Keratinocyte (primary cell): ENCODE data around the gene GALNT8. TPM values are rescaled to one million over a fixed set of nuclear protein-coding genes. Genes with fewer than 3 reads are reported as not detected.

Source experiments
- DNase-seq: peaks from one replicate; pipeline ENCODE4 v3.0.0-alpha.2; 2011; ENCODE audit warnings: low read depth, missing footprints, low spot score
- FAIRE-seq: peaks from 2 replicates; lab custom pipeline; 2011; peaks lifted over from hg19 to GRCh38; lab: Jason Lieb, UNC
- H2AFZ ChIP-seq: 2 replicates; pipeline ENCODE4 v1.6.0; 2012; ENCODE audit warnings: low read length, control low read depth, inconsistent platforms; ENCODE audit not compliant: control insufficient read depth
- H3K27ac ChIP-seq: 2 replicates; pipeline ENCODE4 v1.5.1; 2011; ENCODE audit warnings: low read length; ENCODE audit not compliant: control insufficient read depth, insufficient read depth
- H3K27me3 ChIP-seq: 3 replicates; pipeline ENCODE4 v1.6.0; 2011; ENCODE audit warnings: low read length; ENCODE audit not compliant: control insufficient read depth, insufficient read depth; ENCODE audit errors: extremely low read depth
- H3K36me3 ChIP-seq, 2 experiments: 2 replicates in 1 of 2; 3 replicates in 1 of 2; pipeline ENCODE4 v1.5.1; 2011; ENCODE audit warnings: low read length in 2 of 2, mild to moderate bottlenecking in 1 of 2; ENCODE audit not compliant: control insufficient read depth in 2 of 2, insufficient read depth in 2 of 2; ENCODE audit errors: extremely low read depth in 1 of 2
- H3K4me1 ChIP-seq: 3 replicates; pipeline ENCODE4 v1.5.1; 2011; ENCODE audit warnings: low read length; ENCODE audit not compliant: control insufficient read depth, insufficient read depth; ENCODE audit errors: extremely low read depth
- H3K4me2 ChIP-seq: 3 replicates; pipeline ENCODE4 v1.6.0; 2011; ENCODE audit warnings: low read depth, low read length; ENCODE audit not compliant: control insufficient read depth, insufficient read depth; ENCODE audit errors: extremely low read depth
- H3K4me3 ChIP-seq, 3 experiments: fragments of 200-600 bp in 1 of 3; sonication (generic) in 1 of 3; 2 replicates in 2 of 3; 3 replicates in 1 of 3; pipeline ENCODE4 v1.5.1; 2011 to 2016; ENCODE audit warnings: low read length in 3 of 3, mild to moderate bottlenecking in 3 of 3, control low read depth in 2 of 3, inconsistent platforms in 1 of 3, low read depth in 1 of 3, mixed read lengths in 1 of 3, mixed run types in 1 of 3, moderate library complexity in 1 of 3; ENCODE audit not compliant: control insufficient read depth in 2 of 3, insufficient read depth in 2 of 3; ENCODE audit errors: extremely low read depth in 1 of 3
- H3K79me2 ChIP-seq: 2 replicates; pipeline ENCODE4 v1.6.0; 2012; ENCODE audit warnings: low read length; ENCODE audit not compliant: control insufficient read depth, insufficient read depth
- H3K9ac ChIP-seq: 3 replicates; pipeline ENCODE4 v1.6.0; 2011; ENCODE audit warnings: low read length; ENCODE audit not compliant: control insufficient read depth, insufficient read depth; ENCODE audit errors: extremely low read depth
- H3K9me1 ChIP-seq: 3 replicates; pipeline ENCODE4 v1.6.0; 2011; ENCODE audit warnings: low read length; ENCODE audit not compliant: control insufficient read depth, insufficient read depth; ENCODE audit errors: extremely low read depth
- H3K9me3 ChIP-seq: 2 replicates; pipeline ENCODE4 v1.5.1; 2012; ENCODE audit warnings: low read depth, low read length; ENCODE audit not compliant: control insufficient read depth
- H4K20me1 ChIP-seq: 3 replicates; pipeline ENCODE4 v1.6.0; 2011; ENCODE audit warnings: low read length; ENCODE audit not compliant: control insufficient read depth, insufficient read depth; ENCODE audit errors: extremely low read depth
- CTCF ChIP-seq, 3 experiments: IDR thresholded peaks in 1 of 3; conservative IDR thresholded peaks in 1 of 3; optimal IDR thresholded peaks in 1 of 3; 2 replicates in 2 of 3; 3 replicates in 1 of 3; pipeline versions ENCODE3 to v1.5.1; 2011; ENCODE audit warnings: low read length in 3 of 3, mild to moderate bottlenecking in 3 of 3, moderate library complexity in 2 of 3, control low read depth in 1 of 3, inconsistent platforms in 1 of 3; ENCODE audit not compliant: insufficient read depth in 2 of 3; ENCODE audit errors: extremely low read depth in 1 of 3
- EZH2 ChIP-seq: IDR thresholded peaks from one replicate; pipeline ENCODE4 v1.6.1; 2012; ENCODE audit warnings: inconsistent platforms, mild to moderate bottlenecking, low read length, moderate library complexity
- dilution Hi-C: fragments of 300-500 bp; cut with MboI; formaldehyde crosslinking; loops from one replicate; pipeline ENCODE4 v1.7.0; 2020; ENCODE audit warnings: low sequenced_read_pairs; ENCODE audit not compliant: extremely low pct_ligation_motif_present
- polyA plus RNA-seq, 5 experiments: library from polyadenylated mRNA; depleted of rRNA in 3 of 5; stranded (reverse) in 3 of 5; stranded (forward) in 1 of 5; unstranded in 1 of 5; fragments of >200 nt; gene quantifications; 1 replicate in 1 of 5; 2 replicates in 3 of 5; 3 replicates in 1 of 5; pipeline versions ENCODE4 v1.2.1 to v1.2.3, GENCODE V29; 2011 to 2012; ENCODE audit warnings: missing spikeins in 2 of 5, low read depth in 1 of 5, low replicate concordance in 1 of 5

Gene GALNT8
- polyA plus RNA-seq, 1 donor (not counting 4 experiments of a cell fraction or from before 2014, with no cell fraction given): 0.10 TPM

- H2AFZ ChIP-seq: no peak overlapping the region
- H3K9ac ChIP-seq: no peak overlapping the region
- no peaks in the 10 kb centered on the region for H3K4me1 ChIP-seq
- H4K20me1 ChIP-seq: no peaks in the 10 kb centered on the region
- no peak for TF ChIP-seq CTCF (optimal IDR thresholded peaks at IDR 0.05 in 1 of 3, IDR thresholded peaks at IDR 0.05 in 1 of 3, conservative IDR thresholded peaks at IDR 0.05 in 1 of 3; ENCODE audit: extremely low read depth in 1 of 3, insufficient read depth in 2 of 3, low read length in 3 of 3)
- TF ChIP-seq EZH2: no peak
- FAIRE-seq (no peak), DNase-seq (no peak)
- no peaks in the 10 kb centered on the region for H3K27me3 ChIP-seq
- H3K79me2 ChIP-seq: no peaks in the 10 kb centered on the region
- H3K4me3 ChIP-seq: no peak overlapping the region
- no peak overlapping the region for H3K27ac ChIP-seq
- H3K36me3 ChIP-seq: no peaks in the 10 kb centered on the region
- no peak overlapping the region for H3K4me2 ChIP-seq
- dilution Hi-C loops: no loop called here
- H3K9me3 ChIP-seq: no peaks in the 10 kb centered on the region
- H3K9me1 ChIP-seq: no peaks in the 10 kb centered on the region
Measured at GRCh38 chr12:4786795-4787194, 66.6 kb downstream of the GALNT8 start.

- Histone ChIP-seq H3K4me3 (no peak overlapping the region), H3K9me1 (no peaks in the 10 kb centered on the region), H3K4me1 (no peaks in the 10 kb centered on the region), H3K4me2 (no peak overlapping the region), H3K27ac (no peak overlapping the region), H3K27me3 (no peaks in the 10 kb centered on the region), H3K9me3 (no peaks in the 10 kb centered on the region), H2AFZ (no peak overlapping the region), H3K9ac (no peak overlapping the region), H4K20me1 (no peaks in the 10 kb centered on the region), H3K79me2 (no peaks in the 10 kb centered on the region), H3K36me3 (no peaks in the 10 kb centered on the region)
- dilution Hi-C loops: no loop called here
- no peak for DNase-seq
- FAIRE-seq: no peak
- TF ChIP-seq CTCF (optimal IDR thresholded peaks at IDR 0.05 in 1 of 3, IDR thresholded peaks at IDR 0.05 in 1 of 3, conservative IDR thresholded peaks at IDR 0.05 in 1 of 3; ENCODE audit: extremely low read depth in 1 of 3, insufficient read depth in 2 of 3, low read length in 3 of 3): no peak
- no peak for TF ChIP-seq EZH2
Measured at GRCh38 chr12:4787965-4788364, 67.8 kb downstream of the GALNT8 start.
